GM18507 (cell line): ENCODE measurements around the gene LRRC55.

Source experiments
- DNase-seq: peaks from one replicate; pipeline ENCODE4 v3.0.0; 2011; ENCODE audit warnings: low read depth; ENCODE audit not compliant: insufficient read length; ENCODE audit errors: extremely low spot score
- FAIRE-seq: peaks from 2 replicates; lab custom pipeline; 2011; peaks lifted over from hg19 to GRCh38; lab: Jason Lieb, UNC

The LRRC55 gene

GRCh38 chr11:57228600-57228999 lies 46.8 kb downstream of the LRRC55 start:
- DNase-seq, result no peak
- no peak for FAIRE-seq

- DNase-seq (no peak), FAIRE-seq (no peak)
Observed at GRCh38 chr11:57230316-57230715, 48.6 kb downstream of the LRRC55 start.

- DNase-seq (no peak), FAIRE-seq (no peak)
Observed at GRCh38 chr11:57230791-57231538, 49.2 kb downstream of the LRRC55 start.

- FAIRE-seq (no peak), DNase-seq (no peak)
Observed at GRCh38 chr11:57231539-57232253, 49.9 kb downstream of the LRRC55 start.

- FAIRE-seq, result no peak
- no peak for DNase-seq
Observed at GRCh38 chr11:57233702-57234101, 51.9 kb downstream of the LRRC55 start.

- FAIRE-seq (no peak), DNase-seq (no peak)
Observed at GRCh38 chr11:57235761-57236703, 54.3 kb downstream of the LRRC55 start.

GRCh38 chr11:57237204-57237681 lies 55.5 kb downstream of the LRRC55 start, which contains the start of gene APLNR:
Gene APLNR (minus strand): TSS chr11:57237250. CDS start chr11:57237004, 246 bp downstream.
- FAIRE-seq, result no peak
- DNase-seq, result no peak

GRCh38 chr11:57239348-57239747 lies 57.6 kb downstream of the LRRC55 start:
- FAIRE-seq (no peak), DNase-seq (no peak)

GRCh38 chr11:57240007-57240406 lies 58.3 kb downstream of the LRRC55 start:
- FAIRE-seq, result no peak

GRCh38 chr11:57240757-57241156 lies 59.0 kb downstream of the LRRC55 start:
- DNase-seq (no peak), FAIRE-seq (no peak)

More at GRCh38 chr11:57240007-57240406, 58.3 kb downstream of the LRRC55 start:
- DNase-seq, result no peak
